NCI-H2029 treated with DMSO at 0.1 percent for 48 hours (cell line): ENCODE results near the gene ZNF683.

Experiments used
- DNase-seq: peaks from one replicate; lab custom pipeline; 2025; lab: John Stamatoyannopoulos, UW

The ZNF683 gene

GRCh38 chr1:26358411-26359384 is 13.9 kb downstream of the ZNF683 start:
- DNase-seq = no peak

GRCh38 chr1:26357121-26357602 is 15.4 kb downstream of the ZNF683 start:
- no peak for DNase-seq

- DNase-seq = no peak
Measured at GRCh38 chr1:26356106-26356505, 16.4 kb downstream of the ZNF683 start.

GRCh38 chr1:26354972-26355371 is 17.6 kb downstream of the ZNF683 start:
- no peak for DNase-seq

- no peak for DNase-seq
Measured at GRCh38 chr1:26353976-26354820, 18.4 kb downstream of the ZNF683 start, which contains the start of gene CRYBG2. Gene CRYBG2 (minus strand): TSS chr1:26354130. CDS start chr1:26346657, 7,473 bp downstream.

GRCh38 chr1:26353210-26353859 is 19.2 kb downstream of the ZNF683 start:
- DNase-seq = no peak

GRCh38 chr1:26352338-26352679 is 20.2 kb downstream of the ZNF683 start:
- DNase-seq = no peak

- no peak for DNase-seq
Measured at GRCh38 chr1:26351590-26352337, 20.8 kb downstream of the ZNF683 start.

GRCh38 chr1:26350701-26351589 is 21.6 kb downstream of the ZNF683 start:
- no peak for DNase-seq

GRCh38 chr1:26350343-26350700 is 22.2 kb downstream of the ZNF683 start:
- DNase-seq = no peak

- DNase-seq = no peak
Measured at GRCh38 chr1:26349877-26350244, 22.7 kb downstream of the ZNF683 start.

GRCh38 chr1:26349188-26349876 is 23.2 kb downstream of the ZNF683 start:
- no peak for DNase-seq

- DNase-seq = no peak
Measured at GRCh38 chr1:26346274-26347033, 26.1 kb downstream of the ZNF683 start.

GRCh38 chr1:26345718-26346117 is 26.8 kb downstream of the ZNF683 start:
- DNase-seq = no peak

- DNase-seq = no peak
Measured at GRCh38 chr1:26344147-26344920, 28.2 kb downstream of the ZNF683 start.

GRCh38 chr1:26340047-26340481 is 32.5 kb downstream of the ZNF683 start:
- no peak for DNase-seq

GRCh38 chr1:26338670-26339069 is 33.9 kb downstream of the ZNF683 start:
- DNase-seq = no peak

- DNase-seq = no peak
Measured at GRCh38 chr1:26337625-26338024, 34.9 kb downstream of the ZNF683 start.
